HCT116 (cell line): ENCODE data around the gene SEC24D. TPM values are rescaled to one million over a fixed set of nuclear protein-coding genes. Genes with fewer than 3 reads are reported as not detected.

ENCODE experiments used
- ATAC-seq: fragments of 200-7000 bp; cut with Tn5 transposase; 2 replicates; pipeline ENCODE4 v1.9.1; 2020; ENCODE audit warnings: mild to moderate bottlenecking, moderate library complexity
- BruUV-seq: library from RNA; stranded (reverse); fragments of 400-500 nt; replicated peaks from 2 replicates; lab custom pipeline; 2021; lab: Mats Ljungman, UMichigan
- CTCF ChIA-PET: fragments of 300-600 bp; sonication (Branson Sonifier 250); formaldehyde crosslinking; loops from one replicate; lab custom pipeline; 2021; ENCODE audit warnings: antibody characterized with exemption; lab: Charles Lee
- POLR2A ChIA-PET: fragments of 300-600, 350-600 bp; sonication (Branson Sonifier 250); formaldehyde crosslinking; loops from one replicate; lab custom pipeline; 2021; ENCODE audit warnings: antibody characterized with exemption; lab: Charles Lee
- RAD21 ChIA-PET, 2 experiments: fragments of 300-600 bp; sonication (Branson Sonifier 250); formaldehyde crosslinking; loops; one replicate each; lab custom pipeline; 2023; ENCODE audit warnings: low total read pairs in 2 of 2; ENCODE audit not compliant: uncharacterized antibody in 2 of 2, unreplicated experiment in 2 of 2, low non-redundant PET in 1 of 2; lab: Charles Lee
- DNase-seq: peaks from one replicate; pipeline ENCODE4 v3.0.0-alpha.2; 2010; ENCODE audit warnings: low read depth, low spot score
- H2AFZ ChIP-seq: fragments of 200-600 bp; shearing (Covaris generic), sonication (generic); 2 replicates; pipeline ENCODE4 v1.6.1; 2017; ENCODE audit warnings: low read depth, mixed run types, mixed read lengths, antibody characterized with exemption, low read length; ENCODE audit not compliant: poor library complexity, severe bottlenecking
- H3K27ac ChIP-seq: 2 replicates; pipeline ENCODE4 v1.5.1; 2012; ENCODE audit warnings: low read depth, low read length
- H3K27me3 ChIP-seq: fragments of 200-600 bp; sonication (generic); 2 replicates; pipeline ENCODE4 v1.6.1; 2016; ENCODE audit warnings: mixed run types, low read length, mixed read lengths; ENCODE audit not compliant: insufficient read depth
- H3K36me3 ChIP-seq, 2 experiments: fragments of 200-500 bp in 1 of 2; fragments of 200-600 bp in 1 of 2; sonication (Bioruptor generic) in 1 of 2; sonication (generic) in 1 of 2; 2 replicates each; pipeline versions ENCODE4 v1.5.1 to v1.6.1; 2014 to 2016; ENCODE audit warnings: low read length in 2 of 2, inconsistent platforms in 1 of 2, mixed read lengths in 1 of 2, mixed run types in 1 of 2; ENCODE audit not compliant: insufficient read depth in 2 of 2, control insufficient read depth in 1 of 2
- H3K4me1 ChIP-seq, 2 experiments: fragments of 200-600 bp in 1 of 2; sonication (generic) in 1 of 2; 2 replicates each; pipeline versions ENCODE4 v1.5.1 to v1.6.1; 2012 to 2017; ENCODE audit warnings: low read length in 2 of 2, inconsistent platforms in 1 of 2, mild to moderate bottlenecking in 1 of 2, mixed read lengths in 1 of 2, mixed run types in 1 of 2, moderate library complexity in 1 of 2; ENCODE audit not compliant: insufficient read depth in 2 of 2, control insufficient read depth in 1 of 2
- H3K4me2 ChIP-seq: fragments of 200-600 bp; sonication (generic); 2 replicates; pipeline ENCODE4 v1.6.1; 2017; ENCODE audit warnings: mixed run types, low read length, mixed read lengths
- H3K4me3 ChIP-seq, 2 experiments: fragments of 200-600 bp in 1 of 2; sonication (generic) in 1 of 2; replicated peaks in 1 of 2; 2 replicates each; pipeline ENCODE4 v1.5.1; 2011 to 2016; ENCODE audit warnings: low read length in 2 of 2, control low read depth in 1 of 2, low read depth in 1 of 2, mild to moderate bottlenecking in 1 of 2, mixed read lengths in 1 of 2, mixed run types in 1 of 2
- H3K79me2 ChIP-seq: fragments of 200-600 bp; sonication (generic); 2 replicates; pipeline ENCODE4 v1.6.1; 2017; ENCODE audit warnings: mild to moderate bottlenecking, mixed run types, low read length, moderate library complexity, mixed read lengths; ENCODE audit not compliant: insufficient read depth
- H3K9ac ChIP-seq: fragments of 200-600 bp; sonication (generic); 2 replicates; pipeline ENCODE4 v1.6.1; 2016; ENCODE audit warnings: low read length, mixed read lengths
- H3K9me2 ChIP-seq: fragments of 200-600 bp; sonication (generic), shearing (Covaris generic); 2 replicates; pipeline ENCODE4 v1.6.1; 2017; ENCODE audit warnings: mixed run types, mild to moderate bottlenecking, moderate library complexity; ENCODE audit not compliant: insufficient read depth
- H3K9me3 ChIP-seq, 2 experiments: fragments of 200-500 bp in 1 of 2; fragments of 200-600 bp in 1 of 2; sonication (Bioruptor generic) in 1 of 2; sonication (generic) in 1 of 2; 2 replicates each; pipeline ENCODE4 v1.6.1; 2014 to 2017; ENCODE audit warnings: low read length in 2 of 2, mixed read lengths in 2 of 2, inconsistent platforms in 1 of 2, low read depth in 1 of 2, mild to moderate bottlenecking in 1 of 2, mixed run types in 1 of 2, moderate library complexity in 1 of 2; ENCODE audit not compliant: control insufficient read depth in 1 of 2, insufficient read depth in 1 of 2
- H4K20me1 ChIP-seq: fragments of 200-600 bp; sonication (generic), shearing (Covaris generic); 2 replicates; pipeline ENCODE4 v1.6.1; 2017; ENCODE audit warnings: mixed run types, mild to moderate bottlenecking, moderate library complexity; ENCODE audit not compliant: insufficient read depth
- CBX3 ChIP-seq: IDR thresholded peaks from 2 replicates; pipeline ENCODE4 v1.6.1; 2012; ENCODE audit warnings: low read depth
- EGR1 ChIP-seq: IDR thresholded peaks from 2 replicates; pipeline ENCODE4 v1.6.1; 2012; ENCODE audit warnings: low read depth
- EZH2 ChIP-seq: fragments of 200-600 bp; sonication (generic); IDR thresholded peaks from 2 replicates; pipeline ENCODE4 v1.6.1; 2017; ENCODE audit warnings: antibody characterized with exemption, mixed run types
- JUND ChIP-seq: IDR thresholded peaks from 2 replicates; pipeline ENCODE4 v1.6.1; 2012
- POLR2A ChIP-seq: IDR thresholded peaks from 2 replicates; pipeline ENCODE4 v1.7.0; 2011; ENCODE audit warnings: borderline replicate concordance; ENCODE audit not compliant: insufficient read depth, insufficient read length; ENCODE audit errors: extremely low read depth
- RAD21 ChIP-seq: IDR thresholded peaks from 2 replicates; pipeline ENCODE4 v1.6.1; 2012; ENCODE audit warnings: low read depth, mild to moderate bottlenecking
- SIN3A ChIP-seq: IDR thresholded peaks from 2 replicates; pipeline ENCODE4 v1.6.1; 2012; ENCODE audit warnings: low read depth
- SP1 ChIP-seq: IDR thresholded peaks from 2 replicates; pipeline ENCODE4 v1.6.1; 2012; ENCODE audit warnings: low read depth
- TCF7L2 ChIP-seq: IDR thresholded peaks from 2 replicates; pipeline ENCODE4 v1.7.0; 2011; ENCODE audit warnings: borderline replicate concordance, inconsistent platforms; ENCODE audit not compliant: insufficient read depth, insufficient read length; ENCODE audit errors: extremely low read depth
- YY1 ChIP-seq: IDR thresholded peaks from 2 replicates; pipeline ENCODE4 v1.6.1; 2011; ENCODE audit warnings: low read length, low read depth, moderate library complexity, mild to moderate bottlenecking; ENCODE audit not compliant: insufficient replicate concordance; ENCODE audit errors: extremely low read depth
- ZFX ChIP-seq: fragments of 450-650 bp; IDR thresholded peaks from 2 replicates; pipeline ENCODE4 v1.6.1; 2017
- ZNF274 ChIP-seq: fragments of 200-500 bp; sonication (Bioruptor generic); IDR thresholded peaks from 2 replicates; pipeline ENCODE4 v1.6.1; 2014; ENCODE audit warnings: mild to moderate bottlenecking, low read depth, low read length, inconsistent platforms
- intact Hi-C: fragments of 100-400 bp; cut with micrococcal nuclease; formaldehyde crosslinking; loops from 2 replicates; pipeline ENCODE4 v1.10.0; 2022
- total RNA-seq: library from RNA; stranded (reverse); gene quantifications from one replicate; pipeline ENCODE4 v1.2.1, GENCODE V29; 2021; ENCODE audit not compliant: unreplicated experiment
- TF ChIP-seq, protein P1 (sequence below): IDR thresholded peaks from 2 replicates; pipeline ENCODE4 v1.6.1; 2011; ENCODE audit warnings: mild to moderate bottlenecking, low read length, moderate library complexity; ENCODE audit not compliant: insufficient replicate concordance; ENCODE audit errors: extremely low read depth
- TF ChIP-seq, protein P2 (sequence below), 3 experiments: fragments of 200-600 bp in 1 of 3; sonication (generic) in 1 of 3; IDR thresholded peaks in 2 of 3; conservative IDR thresholded peaks in 1 of 3; 2 replicates each; pipeline ENCODE4 v1.5.1; 2012 to 2017; ENCODE audit warnings: low read depth in 2 of 3, low read length in 2 of 3, antibody characterized with exemption in 1 of 3, borderline replicate concordance in 1 of 3, control low read depth in 1 of 3, mild to moderate bottlenecking in 1 of 3, mixed read lengths in 1 of 3, mixed run types in 1 of 3, moderate library complexity in 1 of 3; ENCODE audit not compliant: insufficient read depth in 1 of 3
- TF ChIP-seq, protein P3 (sequence below): IDR thresholded peaks from 2 replicates; pipeline ENCODE4 v1.6.1; 2012; ENCODE audit warnings: low read depth

SEC24D gene
- total RNA-seq, 1 experiment from 2014 or later: 28.5 TPM

DNA sequence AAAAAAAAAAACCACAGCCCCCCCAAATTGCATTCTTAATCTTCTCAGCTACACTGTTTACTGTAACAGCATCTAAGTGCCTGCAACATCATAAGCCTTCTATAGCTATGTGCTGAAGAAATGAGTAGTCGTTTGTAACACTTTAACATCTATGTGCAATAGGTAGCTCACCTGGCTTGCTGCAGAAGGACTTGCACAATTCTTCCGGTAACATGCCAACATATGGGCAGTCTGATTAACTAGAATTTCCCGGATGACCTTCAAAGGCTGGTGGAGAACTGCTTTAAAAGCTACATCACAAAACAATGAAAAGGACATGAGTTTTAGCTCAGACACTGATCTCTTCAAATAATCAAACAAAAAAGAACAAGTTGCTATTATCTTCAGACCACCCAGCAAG, 97.8 kb downstream of the SEC24D start (continued):
- TF ChIP-seq TCF7L2 (no peak), EZH2 (no peak), EGR1 (no peak), SIN3A (no peak), RAD21 (no peak), ZFX (no peak), YY1 (no peak), ZNF274 (no peak)
- TF ChIP-seq, protein P1, sequence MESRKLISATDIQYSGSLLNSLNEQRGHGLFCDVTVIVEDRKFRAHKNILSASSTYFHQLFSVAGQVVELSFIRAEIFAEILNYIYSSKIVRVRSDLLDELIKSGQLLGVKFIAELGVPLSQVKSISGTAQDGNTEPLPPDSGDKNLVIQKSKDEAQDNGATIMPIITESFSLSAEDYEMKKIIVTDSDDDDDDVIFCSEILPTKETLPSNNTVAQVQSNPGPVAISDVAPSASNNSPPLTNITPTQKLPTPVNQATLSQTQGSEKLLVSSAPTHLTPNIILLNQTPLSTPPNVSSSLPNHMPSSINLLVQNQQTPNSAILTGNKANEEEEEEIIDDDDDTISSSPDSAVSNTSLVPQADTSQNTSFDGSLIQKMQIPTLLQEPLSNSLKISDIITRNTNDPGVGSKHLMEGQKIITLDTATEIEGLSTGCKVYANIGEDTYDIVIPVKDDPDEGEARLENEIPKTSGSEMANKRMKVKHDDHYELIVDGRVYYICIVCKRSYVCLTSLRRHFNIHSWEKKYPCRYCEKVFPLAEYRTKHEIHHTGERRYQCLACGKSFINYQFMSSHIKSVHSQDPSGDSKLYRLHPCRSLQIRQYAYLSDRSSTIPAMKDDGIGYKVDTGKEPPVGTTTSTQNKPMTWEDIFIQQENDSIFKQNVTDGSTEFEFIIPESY: no peak

DNA sequence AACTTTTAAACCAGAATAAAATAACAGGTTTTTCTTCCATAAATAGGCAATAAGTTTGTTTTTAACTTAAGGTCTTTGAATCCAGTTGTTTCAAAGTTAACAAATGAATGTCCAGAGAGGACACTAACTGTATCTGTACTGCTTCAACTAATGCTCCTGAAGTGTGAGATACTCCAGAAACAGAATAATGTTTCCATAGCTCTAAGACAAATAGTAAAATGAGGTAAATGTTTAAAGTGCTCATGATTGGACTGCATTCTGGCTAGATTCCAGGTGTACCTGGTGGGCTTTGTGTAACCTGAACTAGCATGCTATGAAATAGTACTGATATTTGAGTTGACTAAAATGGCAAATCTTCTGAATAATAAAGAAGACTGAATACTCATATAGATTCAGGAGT, 99.0 kb downstream of the SEC24D start:
- RAD21 ChIA-PET: no interaction called here
- TF ChIP-seq, protein P2, sequence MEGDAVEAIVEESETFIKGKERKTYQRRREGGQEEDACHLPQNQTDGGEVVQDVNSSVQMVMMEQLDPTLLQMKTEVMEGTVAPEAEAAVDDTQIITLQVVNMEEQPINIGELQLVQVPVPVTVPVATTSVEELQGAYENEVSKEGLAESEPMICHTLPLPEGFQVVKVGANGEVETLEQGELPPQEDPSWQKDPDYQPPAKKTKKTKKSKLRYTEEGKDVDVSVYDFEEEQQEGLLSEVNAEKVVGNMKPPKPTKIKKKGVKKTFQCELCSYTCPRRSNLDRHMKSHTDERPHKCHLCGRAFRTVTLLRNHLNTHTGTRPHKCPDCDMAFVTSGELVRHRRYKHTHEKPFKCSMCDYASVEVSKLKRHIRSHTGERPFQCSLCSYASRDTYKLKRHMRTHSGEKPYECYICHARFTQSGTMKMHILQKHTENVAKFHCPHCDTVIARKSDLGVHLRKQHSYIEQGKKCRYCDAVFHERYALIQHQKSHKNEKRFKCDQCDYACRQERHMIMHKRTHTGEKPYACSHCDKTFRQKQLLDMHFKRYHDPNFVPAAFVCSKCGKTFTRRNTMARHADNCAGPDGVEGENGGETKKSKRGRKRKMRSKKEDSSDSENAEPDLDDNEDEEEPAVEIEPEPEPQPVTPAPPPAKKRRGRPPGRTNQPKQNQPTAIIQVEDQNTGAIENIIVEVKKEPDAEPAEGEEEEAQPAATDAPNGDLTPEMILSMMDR (IDR thresholded peaks at IDR 0.05 in 2 of 3, conservative IDR thresholded peaks at IDR 0.05 in 1 of 3; ENCODE audit: borderline replicate concordance in 1 of 3, insufficient read depth in 1 of 3, low read depth in 2 of 3, low read length in 2 of 3): no peak
- TF ChIP-seq POLR2A: no peak
- TF ChIP-seq JUND: no peak
- TF ChIP-seq, protein P1: no peak
- no peak for TF ChIP-seq CBX3
- TF ChIP-seq, protein P3, sequence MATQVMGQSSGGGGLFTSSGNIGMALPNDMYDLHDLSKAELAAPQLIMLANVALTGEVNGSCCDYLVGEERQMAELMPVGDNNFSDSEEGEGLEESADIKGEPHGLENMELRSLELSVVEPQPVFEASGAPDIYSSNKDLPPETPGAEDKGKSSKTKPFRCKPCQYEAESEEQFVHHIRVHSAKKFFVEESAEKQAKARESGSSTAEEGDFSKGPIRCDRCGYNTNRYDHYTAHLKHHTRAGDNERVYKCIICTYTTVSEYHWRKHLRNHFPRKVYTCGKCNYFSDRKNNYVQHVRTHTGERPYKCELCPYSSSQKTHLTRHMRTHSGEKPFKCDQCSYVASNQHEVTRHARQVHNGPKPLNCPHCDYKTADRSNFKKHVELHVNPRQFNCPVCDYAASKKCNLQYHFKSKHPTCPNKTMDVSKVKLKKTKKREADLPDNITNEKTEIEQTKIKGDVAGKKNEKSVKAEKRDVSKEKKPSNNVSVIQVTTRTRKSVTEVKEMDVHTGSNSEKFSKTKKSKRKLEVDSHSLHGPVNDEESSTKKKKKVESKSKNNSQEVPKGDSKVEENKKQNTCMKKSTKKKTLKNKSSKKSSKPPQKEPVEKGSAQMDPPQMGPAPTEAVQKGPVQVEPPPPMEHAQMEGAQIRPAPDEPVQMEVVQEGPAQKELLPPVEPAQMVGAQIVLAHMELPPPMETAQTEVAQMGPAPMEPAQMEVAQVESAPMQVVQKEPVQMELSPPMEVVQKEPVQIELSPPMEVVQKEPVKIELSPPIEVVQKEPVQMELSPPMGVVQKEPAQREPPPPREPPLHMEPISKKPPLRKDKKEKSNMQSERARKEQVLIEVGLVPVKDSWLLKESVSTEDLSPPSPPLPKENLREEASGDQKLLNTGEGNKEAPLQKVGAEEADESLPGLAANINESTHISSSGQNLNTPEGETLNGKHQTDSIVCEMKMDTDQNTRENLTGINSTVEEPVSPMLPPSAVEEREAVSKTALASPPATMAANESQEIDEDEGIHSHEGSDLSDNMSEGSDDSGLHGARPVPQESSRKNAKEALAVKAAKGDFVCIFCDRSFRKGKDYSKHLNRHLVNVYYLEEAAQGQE: no peak
- TF ChIP-seq SP1: no peak
- no peak for TF ChIP-seq EZH2
- TF ChIP-seq, all 23 proteins: peak for 0
- no peak overlapping the region for H3K4me2 ChIP-seq
- CTCF ChIA-PET: no interaction called here
- no TSS peak for BruUV-seq
- no peak overlapping the region for H3K4me3 ChIP-seq
- H3K36me3 ChIP-seq: peaks cover 9 to 10% of the 10 kb centered on the region in 2 experiments; a peak in 2 of 4 replicates
- no peaks in the 10 kb centered on the region for H3K4me1 ChIP-seq
- no peaks in the 10 kb centered on the region for H3K79me2 ChIP-seq
- H3K27ac ChIP-seq: no peak overlapping the region
- POLR2A ChIA-PET: no interaction called here
- ATAC-seq: no peak
- H3K9me2 ChIP-seq: no peaks in the 10 kb centered on the region
- H3K27me3 ChIP-seq: no peaks in the 10 kb centered on the region
- no peaks in the 10 kb centered on the region for H3K9me3 ChIP-seq
- intact Hi-C loops: no loop called here
- H2AFZ ChIP-seq: no peak overlapping the region
- H4K20me1 ChIP-seq: no peaks in the 10 kb centered on the region
- H3K9ac ChIP-seq: no peak overlapping the region
- DNase-seq: no peak
